HG02938 (cell line): ENCODE measurements around the gene DUSP7.

Experiments
- ATAC-seq: cut with Tn5 transposase; IDR thresholded peaks from one replicate; pipeline ENCODE4 v1.9.1; 2021; ENCODE audit warnings: mild to moderate bottlenecking, moderate library complexity; ENCODE audit not compliant: unreplicated experiment

Gene DUSP7

DNA sequence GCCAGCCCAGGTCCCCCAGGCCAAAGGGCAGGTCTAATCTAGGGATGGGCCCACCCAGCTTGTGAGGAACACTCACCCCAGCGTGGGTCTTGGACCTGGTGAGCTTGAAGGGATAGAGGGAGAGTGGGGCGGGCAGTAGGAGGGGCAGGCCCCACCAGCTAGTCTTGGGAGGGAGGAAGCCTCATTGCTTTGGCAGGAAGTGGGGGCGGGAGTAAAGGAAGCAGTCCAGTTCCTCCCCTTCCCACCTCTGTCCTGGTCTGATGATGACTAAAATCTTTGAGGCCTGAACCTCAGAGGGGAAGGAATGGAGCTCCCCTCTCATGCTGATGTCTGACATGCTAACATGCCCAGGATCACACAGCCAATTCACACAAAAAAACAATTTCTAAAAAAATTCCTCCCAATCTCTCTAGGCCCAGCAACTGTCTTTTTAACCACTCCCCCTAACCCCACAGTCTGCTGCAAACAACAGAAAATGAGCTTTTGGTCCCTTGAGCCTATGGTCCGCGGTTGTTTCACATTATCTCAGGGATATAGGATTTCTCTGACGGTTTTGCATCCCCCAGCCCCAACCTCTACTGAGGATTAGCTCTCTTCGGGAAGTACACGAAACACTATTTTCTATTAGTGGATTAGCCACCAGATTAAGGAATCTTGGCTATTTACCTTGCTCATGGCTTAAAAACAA lies 30.7 kb upstream of the DUSP7 start:
- no peak for ATAC-seq

DNA sequence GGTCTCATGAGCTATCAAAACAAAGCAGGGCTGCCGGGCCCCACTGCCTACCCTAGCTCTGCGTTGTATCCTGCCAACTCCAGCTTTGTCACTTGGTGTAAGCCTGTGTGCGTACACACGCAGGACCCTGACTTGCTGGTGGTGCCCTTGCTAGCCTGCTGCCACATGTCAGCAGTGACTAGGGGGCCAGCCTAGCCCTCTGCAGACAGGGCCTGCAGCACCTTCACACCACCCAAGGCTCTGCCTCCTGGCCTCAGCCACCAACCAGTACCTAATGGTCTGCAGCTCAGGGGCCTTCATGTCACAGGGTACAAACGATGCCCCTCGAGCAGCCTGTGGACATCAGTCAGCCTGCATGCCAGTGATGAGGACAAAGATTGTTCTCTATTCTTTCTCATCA lies 30.1 kb upstream of the DUSP7 start:
- ATAC-seq, result no peak

DNA sequence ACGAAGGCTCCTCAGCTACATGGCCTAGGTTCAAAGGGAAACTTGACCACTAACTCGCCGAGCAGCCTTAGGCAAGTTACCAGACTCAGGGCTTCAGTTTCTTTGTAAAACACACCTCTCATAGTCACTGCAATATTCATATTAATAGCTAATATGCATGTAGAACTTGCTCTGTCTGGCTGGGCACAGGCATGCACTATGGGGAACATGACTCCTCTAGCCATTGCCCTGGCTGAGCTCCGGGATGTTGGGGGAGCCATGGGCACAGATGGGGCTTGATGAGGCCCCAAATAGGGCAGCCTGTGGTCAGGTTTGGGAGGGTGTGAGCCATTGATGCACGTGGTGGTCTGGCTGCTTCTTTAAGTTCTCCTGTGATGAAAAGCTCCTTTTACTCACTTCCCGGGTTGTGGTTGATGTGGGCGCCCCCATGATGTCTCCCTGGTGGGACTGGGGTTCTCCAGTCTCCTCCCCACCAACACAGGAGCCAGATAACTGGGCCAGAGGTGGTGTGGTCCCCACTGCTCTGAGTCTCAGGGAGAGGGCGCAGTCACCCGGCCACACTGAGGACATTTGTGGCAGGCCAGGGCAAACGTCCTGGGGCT lies 29.4 kb upstream of the DUSP7 start:
- no peak for ATAC-seq

DNA sequence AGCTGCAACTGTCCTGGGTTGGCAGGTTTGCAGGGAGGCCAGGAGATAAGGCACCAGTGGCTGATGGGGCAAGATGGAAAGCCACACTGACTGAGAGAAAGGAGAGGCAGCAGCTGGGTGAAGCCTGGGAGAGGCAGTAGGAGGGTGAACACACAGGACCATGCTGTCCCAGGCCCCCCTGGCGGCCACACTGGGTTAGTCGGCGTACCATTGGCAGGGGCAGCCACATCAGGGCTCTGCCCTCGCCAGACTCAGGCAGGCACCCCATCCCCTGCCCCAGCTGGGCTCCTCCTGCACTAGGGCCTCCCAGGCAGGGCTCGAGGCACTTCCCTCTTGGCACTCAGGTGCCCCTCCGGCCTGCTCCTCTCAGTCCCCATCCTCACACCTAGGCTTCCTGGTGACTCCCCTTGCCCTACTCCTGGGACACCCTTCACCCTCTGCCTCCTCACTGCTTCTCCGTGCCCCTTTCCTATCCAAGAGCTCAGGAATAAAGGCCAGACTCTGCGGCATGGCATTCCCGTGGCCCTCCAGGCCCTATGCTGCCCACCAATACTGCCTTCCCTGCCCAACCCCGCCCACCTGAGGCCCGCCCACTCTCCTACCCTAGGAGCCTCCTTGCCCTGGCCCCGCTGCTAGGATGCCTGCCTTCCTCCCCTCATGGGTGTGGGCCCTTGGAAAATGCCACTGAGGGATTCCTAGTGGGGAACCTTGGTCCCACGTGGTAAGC lies 28.7 kb upstream of the DUSP7 start:
- no peak for ATAC-seq

DNA sequence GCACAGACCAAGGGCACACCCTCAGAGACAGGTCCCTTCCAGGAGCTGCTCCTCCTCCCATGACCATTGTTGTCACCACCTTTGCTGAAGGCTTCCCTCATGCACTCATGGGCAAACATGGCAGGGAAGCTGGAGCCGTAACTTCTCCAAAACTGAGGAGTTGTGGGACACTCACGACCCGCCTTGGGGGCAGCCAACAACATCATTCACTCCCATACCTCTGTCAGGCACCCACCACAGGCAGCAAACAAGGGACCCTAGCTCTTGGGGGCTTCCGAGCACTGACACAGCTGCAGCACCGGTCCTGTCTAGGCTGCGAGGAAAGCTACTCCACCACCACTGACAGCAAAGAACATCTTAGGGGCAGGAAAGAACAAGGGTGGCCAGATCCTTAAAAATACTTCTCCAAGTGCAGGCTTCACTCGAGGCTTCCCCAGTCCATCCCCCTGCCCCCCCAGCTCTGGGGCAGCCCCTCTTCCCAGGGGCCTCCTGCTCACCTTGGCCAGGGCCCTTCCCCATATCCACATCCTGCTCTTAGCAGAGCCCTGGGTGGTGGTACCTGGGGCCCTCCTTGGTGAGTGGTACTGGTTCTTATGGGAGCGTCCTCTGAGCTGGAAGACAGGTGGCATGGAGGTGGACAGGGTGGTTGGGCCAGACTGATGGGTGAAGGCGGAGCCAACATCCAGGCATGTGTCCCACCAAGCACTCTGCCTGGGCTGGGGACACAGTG lies 28.0 kb upstream of the DUSP7 start:
- no peak for ATAC-seq

DNA sequence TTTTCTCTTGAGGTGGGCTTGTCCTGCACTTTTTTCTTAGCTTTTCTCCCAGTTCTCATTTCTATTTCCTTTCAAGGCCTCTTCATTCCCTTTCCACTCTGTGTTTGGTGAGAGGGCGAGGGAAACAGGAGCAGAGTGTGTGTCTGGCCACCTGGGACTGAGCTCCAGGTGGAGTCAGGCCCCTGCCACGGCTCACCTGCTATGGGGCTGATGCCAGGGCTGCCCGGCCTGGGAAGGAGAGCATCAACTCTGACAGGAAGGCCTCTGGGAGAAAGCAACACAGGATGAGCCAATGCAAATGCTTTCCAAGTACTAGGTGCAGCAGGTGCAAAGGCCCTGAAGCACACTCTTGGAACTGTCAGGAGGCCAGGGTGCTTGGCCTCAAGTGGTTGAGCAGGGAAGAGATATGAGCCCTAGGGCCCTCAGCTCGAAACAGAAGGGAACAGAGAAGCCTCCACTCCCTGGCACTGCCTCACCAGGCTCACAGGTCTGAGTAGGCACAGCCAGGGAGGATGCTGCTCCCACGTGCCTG lies 27.3 kb upstream of the DUSP7 start:
- ATAC-seq, result no peak

DNA sequence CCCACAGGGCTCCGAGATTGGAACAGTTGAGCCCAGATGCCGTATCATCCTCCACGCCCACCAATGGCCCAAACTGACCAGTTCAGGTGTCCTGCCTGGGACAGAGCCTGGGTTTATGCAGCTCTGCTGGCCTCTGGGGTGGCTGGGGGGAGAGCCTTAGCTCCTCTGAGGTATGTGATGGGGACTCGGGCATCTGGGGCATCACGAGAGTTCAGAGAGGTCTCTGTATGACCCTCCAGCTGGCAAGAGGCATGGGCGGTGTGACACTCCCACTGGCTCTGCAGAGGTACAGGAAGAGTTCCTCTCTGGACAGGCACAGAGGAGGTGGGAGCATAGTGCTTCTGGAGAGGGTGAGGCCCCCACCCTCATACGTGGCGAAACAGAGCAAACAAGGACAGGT lies 26.6 kb upstream of the DUSP7 start:
- ATAC-seq, result no peak

DNA sequence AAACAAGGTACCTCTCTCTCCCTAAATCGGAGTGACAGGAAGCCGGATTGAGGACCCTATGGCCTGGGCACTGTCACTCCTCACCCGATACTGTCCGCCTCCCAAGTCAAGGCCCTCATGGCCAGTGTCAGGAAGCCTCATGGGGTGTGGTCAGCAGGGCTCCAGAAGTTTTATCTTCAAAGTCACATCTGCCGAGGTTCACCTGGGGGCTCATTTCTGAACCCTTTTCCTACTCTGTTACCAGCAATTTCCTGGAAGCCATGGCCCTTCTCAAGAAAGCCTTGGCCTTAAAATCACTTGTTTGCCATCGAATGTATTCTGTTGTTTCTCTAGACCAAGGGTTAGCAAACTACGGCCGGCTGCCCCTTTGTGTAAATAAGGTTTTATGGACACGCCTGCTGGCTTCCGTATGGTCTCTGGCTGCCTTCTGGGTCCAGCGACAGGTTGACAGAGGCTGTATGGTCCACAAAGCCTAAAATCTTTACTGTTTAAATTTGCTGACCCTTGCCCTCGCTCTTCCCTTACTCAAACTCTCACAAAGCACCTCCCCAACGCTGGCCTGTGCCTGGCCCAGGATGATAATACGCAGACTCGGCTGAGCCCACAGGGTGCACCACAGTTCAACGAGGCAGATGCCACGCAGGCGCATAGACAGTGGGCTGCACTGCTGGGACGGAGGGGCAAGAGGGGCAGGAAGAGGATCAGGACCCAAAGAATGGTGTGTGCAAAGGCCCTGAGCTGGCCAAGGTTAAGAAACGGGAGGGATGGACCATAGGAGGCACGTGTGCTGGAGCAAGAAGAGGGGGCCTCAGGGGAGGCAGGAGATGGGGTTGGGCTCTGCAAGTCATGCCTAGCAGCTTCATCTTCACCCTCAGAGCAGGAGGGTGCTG lies 24.7 kb upstream of the DUSP7 start:
- no peak for ATAC-seq

DNA sequence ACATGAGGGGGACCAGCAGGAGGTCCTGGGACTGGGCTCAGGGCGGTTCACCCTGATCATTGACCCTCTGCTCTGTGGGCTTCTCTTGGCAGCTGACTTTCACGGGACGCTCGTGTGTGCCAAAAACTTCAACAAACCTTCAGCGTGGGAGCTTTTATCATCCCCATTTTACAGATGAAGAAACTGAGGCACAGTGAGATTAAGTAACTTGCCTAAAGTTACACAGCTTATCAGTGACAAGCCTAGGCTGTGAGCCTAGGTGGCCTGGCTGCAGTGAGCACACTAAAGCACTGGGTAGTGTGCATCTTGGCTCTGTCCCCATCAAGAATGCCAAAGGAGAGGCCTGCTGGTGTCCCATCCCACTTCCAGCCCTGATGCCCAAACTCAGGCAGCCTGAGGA lies 23.6 kb upstream of the DUSP7 start:
- ATAC-seq, result no peak

DNA sequence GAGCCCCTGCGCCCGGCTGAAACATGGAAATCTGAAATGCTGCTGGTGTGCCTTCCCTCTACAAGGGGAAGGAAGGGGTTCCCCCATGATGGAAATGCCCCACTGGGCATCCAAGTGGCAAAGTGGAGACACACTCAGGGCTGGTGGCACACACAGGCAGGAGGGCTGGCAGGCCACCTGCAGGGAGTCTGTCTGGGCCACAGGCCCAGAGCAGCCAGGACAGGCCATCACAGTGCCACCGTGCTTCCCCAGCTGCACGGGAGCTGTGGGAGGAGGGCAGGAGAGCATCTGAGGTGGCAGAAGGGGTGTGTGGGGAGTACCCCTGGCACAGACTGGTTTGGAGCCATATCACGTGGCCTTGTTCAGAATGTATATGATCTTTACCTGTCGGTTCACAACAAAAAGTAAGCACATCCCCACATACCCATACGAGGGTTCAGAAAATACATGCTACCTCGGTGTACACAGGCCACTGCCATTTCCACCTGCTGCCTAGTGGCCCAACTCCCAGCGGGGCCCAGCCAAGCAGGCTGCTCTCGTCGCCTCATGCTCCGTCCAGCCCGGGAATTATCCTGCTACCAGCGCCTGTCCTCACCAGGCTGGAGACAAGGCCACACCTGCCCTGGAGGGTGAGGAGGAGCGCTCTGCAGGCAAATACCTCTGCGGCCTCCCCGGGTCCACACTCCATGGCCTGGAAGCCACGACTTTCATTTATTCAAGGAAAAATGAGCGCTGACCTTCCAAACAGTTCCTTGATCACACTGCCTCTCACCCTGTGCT lies 22.6 kb upstream of the DUSP7 start:
- no peak for ATAC-seq

DNA sequence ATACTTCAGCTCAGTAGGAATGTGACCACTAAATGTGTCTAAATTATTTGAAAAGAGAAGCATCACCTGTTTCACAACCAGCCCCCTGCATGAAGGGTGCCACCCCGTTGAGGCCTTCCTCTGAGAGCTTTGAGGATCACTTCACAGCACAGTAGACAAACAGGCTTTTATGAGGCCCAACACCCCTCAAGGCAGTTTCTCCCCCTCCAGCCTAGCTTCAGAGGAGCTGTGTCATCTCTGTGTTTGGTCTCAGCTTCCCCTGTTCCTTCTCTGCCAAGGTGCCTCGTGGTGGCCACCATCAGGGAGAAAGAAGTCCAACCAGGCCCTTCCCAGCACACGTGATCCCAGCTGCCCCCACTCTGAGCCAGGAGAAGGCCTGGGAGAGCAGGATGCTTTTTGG lies 21.6 kb upstream of the DUSP7 start:
- ATAC-seq, result no peak

DNA sequence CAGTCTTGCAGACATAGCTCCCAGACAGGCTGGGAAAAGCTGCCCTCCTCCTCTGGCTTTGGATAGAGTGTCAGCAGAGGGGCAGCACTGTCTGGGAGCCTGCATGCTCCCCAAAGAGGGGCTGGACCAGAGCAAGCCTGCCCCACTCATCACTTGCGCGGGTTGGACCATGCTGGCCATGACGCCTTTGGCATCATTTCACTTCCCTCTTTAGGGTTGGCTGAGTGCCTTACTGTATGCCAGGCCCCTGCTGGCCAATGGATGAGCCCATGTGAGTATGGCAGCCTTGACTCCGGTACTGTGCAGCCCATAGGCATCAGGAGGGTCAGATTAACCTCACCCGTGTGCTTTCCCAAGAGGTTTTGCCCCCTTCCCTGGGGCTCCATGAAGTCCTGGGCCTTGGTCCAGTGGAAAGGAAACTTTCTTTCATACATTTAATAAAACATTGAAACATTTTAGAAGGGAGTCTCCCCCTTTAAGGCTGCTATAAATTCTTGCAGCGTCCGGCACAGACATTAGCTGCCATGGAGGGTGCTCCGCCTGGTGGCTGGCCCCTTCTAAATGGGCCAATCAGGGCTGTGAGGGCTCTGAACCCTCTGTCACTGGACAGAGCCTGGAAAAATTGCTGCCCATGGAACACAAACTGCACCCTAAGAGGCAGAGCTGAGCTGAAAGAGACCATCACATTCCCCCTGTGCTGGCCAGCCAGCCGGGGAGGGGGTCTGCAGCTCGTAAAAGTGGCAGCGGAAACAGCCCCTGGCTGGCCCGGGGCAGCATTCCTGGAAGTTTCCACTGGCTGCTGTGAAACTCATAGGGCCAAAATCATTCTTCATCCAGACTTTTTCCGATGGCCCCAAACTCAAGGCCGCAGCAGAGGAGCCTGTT lies 20.8 kb upstream of the DUSP7 start:
- no peak for ATAC-seq

DNA sequence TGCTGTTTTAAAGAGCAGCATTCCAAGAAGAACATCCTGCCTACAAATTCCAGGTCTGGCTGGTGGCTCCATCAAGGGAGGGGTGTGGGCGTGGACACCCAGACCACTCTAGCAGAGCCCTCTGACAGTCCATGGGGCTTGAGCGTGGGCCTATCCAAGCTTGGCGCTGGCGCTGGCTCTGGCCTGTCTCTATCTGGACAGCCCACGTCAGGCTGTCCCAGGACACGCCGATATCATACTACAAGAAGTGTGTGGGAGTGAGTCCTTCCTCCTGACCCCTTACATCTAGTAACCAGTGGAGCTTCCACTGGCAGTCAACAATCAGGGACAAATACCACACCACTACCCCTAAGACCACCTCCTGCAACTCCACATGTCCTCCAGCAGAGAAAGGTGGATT lies 17.1 kb upstream of the DUSP7 start:
- ATAC-seq, result no peak

DNA sequence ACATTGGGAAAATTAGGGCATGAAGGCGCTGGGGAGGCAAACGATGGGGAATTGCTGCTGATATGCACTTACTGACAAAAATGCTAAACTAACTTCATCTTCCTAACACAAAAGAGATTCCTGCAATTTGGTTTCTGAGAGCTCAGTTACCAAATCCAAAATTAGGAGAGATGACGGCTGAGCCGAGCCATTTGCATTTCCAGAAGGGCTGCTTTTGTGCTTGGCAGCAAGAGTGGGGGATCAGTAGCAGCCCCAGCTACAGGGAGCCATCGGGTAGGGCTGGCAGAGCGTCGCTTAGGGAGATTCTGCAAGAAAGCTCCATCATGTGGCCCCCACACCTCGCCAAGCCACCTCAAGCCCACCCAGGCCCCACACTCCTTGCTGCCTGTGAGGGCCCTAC lies 16.1 kb upstream of the DUSP7 start:
- no peak for ATAC-seq

DNA sequence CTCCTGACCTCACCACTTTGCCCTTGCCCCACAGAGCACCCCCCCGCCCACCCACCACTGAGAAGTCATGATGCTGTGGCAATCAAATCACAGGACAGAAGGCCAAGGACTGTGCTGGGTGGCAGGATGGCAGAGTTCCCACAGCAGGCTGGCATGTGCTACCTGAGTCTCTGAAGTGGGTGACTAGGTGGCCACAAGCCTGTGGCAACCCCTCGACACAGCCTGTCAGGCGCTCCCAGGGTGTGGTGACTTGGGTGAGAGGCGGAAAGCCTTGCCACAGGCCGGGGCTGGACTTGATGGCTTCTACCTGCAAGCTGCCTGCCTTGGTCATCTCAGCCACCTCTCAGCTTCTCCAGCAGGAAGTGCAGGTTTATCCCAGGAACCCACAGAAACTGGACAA lies 15.6 kb upstream of the DUSP7 start:
- ATAC-seq, result no peak

DNA sequence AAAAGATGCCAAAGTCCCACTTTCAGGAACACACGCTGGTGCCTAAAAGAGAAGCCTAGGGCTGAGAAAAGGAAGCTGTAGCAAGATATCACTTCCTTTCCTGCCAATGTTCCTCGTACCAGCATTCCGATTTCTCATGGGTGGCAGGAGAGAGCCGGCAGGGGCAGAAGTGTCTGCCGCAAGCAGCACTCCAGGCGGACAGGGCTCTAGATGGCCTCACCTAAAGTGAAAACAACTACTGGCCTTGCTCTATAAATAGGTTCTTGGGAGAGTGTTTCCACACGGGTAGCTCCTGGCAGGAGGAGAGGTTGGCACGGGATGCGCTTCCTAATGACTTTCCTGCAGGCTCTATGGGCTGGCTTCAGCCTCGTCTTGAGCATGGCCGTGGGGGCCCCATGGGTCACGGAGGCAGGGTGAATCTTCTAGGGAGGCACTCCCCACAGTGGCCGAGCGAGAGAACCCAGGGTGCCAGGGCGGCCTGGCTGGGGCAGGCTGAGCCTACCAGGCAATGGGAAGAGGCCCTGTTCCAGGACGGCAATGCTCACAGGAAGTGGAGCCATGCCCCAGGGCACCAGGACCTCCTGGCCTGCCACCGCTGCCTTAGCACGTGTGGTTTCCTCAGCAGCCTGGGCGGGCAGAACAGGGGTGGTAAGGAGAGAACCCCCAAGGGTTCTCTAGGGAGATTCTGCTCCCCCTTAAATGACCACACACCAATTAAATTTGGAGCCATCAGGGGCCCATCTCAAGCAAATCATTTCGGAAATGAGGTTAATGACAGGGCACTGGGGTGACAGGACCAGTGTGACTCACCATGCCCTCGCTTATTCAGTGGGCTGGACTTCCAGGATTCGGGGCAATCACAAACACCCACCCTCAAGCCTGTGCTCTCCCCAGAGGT lies 14.6 kb upstream of the DUSP7 start:
- ATAC-seq, result no peak

DNA sequence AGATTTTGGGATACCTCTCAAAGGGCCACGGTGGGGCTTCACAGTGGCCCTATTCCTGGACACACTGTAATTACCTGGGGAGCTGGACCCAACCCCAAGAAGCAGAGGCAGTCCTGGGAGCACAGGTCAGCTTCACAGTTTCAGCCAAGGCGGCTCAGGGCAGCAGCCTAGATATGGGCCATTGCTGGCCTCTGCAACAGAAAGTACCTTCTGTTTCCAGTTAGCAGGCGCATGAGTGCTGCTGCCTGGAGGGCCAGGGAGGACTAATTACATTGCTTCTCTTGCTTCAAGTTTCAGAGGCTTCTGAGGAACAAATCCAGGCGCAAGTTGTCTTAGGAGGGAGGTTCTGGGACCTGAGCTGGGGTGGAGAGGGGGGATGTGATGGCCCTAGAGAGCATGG lies 13.5 kb upstream of the DUSP7 start:
- no peak for ATAC-seq

DNA sequence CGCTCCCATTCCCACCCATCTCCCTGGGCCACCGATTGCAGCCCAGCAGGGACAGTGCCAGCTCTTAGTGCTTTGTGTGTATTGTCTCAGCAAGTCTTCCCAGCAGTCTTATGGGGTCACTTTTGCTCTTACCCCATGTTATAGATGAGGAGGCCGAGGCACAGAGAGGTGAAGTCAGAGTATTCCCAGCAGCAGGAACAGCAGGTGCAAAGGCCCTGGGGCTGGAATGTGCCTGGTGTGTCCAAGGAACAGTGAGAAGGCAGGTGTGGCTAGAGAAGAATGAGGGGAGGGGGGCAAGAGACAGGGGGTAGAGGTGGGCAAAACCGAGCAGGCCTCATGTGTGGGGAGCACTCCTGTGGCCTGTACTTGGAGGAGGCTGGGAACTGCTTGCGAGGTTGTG lies 12.8 kb upstream of the DUSP7 start:
- no peak for ATAC-seq
